Stimulated activated naive CD8-positive, alpha-beta T cell treated with anti-CD3 and anti-CD28 coated beads, Interleukin-15, amount 100 ng/mL, for 72 hours (primary cell): Measurements from ENCODE around the gene DUOX2.

Experiments
- ATAC-seq: fragments of 150-1000 bp; cut with Tn5 transposase; 2 replicates; pipeline ENCODE4 v1.10.0; 2021; ENCODE audit warnings: mild to moderate bottlenecking, moderate library complexity
- DNase-seq, 2 donors: peaks; one replicate each; pipeline ENCODE4 v3.0.0; 2021 to 2022
- H3K27ac Mint-ChIP-seq, 2 donors: one replicate each; pipeline ENCODE4 v1.8.0; 2022; ENCODE audit warnings: mild to moderate bottlenecking in 2 of 2, mixed read lengths in 2 of 2, moderate library complexity in 2 of 2
- H3K27me3 Mint-ChIP-seq: one replicate; pipeline ENCODE4 v1.8.0; 2022; ENCODE audit warnings: mixed read lengths
- H3K4me1 Mint-ChIP-seq: one replicate; pipeline ENCODE4 v1.8.0; 2022; ENCODE audit warnings: mild to moderate bottlenecking, mixed read lengths
- H3K4me3 Mint-ChIP-seq, 2 donors: one replicate each; pipeline ENCODE4 v1.8.0; 2022; ENCODE audit warnings: mild to moderate bottlenecking in 2 of 2, mixed read lengths in 2 of 2, moderate library complexity in 1 of 2
- H3K9me3 Mint-ChIP-seq, 2 donors: one replicate each; pipeline ENCODE4 v1.8.0; 2022; ENCODE audit warnings: mixed read lengths in 2 of 2

Gene DUOX2

DNA sequence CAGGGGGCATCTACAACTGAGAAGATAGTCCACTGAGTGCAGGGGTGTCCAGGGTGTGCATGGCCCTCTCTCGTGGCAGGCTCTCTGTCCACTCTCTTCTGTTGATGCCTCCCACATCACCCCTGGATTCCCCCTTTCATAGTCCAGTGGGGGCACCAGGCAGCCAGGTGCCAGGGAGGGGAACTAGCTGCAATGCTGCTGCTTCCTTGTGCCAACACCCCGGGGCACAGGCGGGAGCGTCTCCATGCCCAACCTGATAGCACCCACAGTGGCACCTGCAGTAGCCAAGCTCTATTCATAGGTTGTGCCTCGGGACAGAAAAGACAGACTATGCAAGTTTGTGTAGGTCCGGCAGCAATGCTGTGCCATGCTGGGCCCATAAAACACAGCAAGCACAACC is 11.7 kb downstream of the DUOX2 start:
- no peak for DNase-seq
- ATAC-seq, result no peak
- peaks cover 16% of the 10 kb centered on the region for H3K27me3 Mint-ChIP-seq
- no peak overlapping the region for H3K4me3 Mint-ChIP-seq
- H3K4me1 Mint-ChIP-seq, result no peaks in the 10 kb centered on the region
- no peak overlapping the region for H3K27ac Mint-ChIP-seq
- H3K9me3 Mint-ChIP-seq, result no peaks in the 10 kb centered on the region

DNA sequence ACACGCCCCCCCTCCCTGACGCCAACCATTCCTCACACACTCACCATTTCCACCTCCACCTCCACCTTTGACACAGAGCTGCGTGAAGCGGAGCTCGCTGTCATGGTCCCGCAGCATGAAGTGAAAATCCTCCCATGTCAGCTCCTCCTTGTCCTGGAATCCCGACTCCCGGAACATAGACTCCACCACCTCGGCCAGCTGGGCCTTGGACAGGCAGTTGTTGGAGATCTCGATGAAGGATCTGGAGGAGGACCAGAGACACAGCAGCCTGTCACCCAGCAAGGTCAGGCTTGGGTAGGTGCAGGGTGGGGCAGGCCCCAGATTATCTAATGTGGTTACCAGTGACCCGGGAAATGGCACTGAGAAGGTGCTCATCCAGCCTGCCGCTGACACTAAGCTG is 12.2 kb downstream of the DUOX2 start:
- peaks cover 11% of the 10 kb centered on the region for H3K27me3 Mint-ChIP-seq
- DNase-seq, result no peak
- no peak overlapping the region for H3K27ac Mint-ChIP-seq

DNA sequence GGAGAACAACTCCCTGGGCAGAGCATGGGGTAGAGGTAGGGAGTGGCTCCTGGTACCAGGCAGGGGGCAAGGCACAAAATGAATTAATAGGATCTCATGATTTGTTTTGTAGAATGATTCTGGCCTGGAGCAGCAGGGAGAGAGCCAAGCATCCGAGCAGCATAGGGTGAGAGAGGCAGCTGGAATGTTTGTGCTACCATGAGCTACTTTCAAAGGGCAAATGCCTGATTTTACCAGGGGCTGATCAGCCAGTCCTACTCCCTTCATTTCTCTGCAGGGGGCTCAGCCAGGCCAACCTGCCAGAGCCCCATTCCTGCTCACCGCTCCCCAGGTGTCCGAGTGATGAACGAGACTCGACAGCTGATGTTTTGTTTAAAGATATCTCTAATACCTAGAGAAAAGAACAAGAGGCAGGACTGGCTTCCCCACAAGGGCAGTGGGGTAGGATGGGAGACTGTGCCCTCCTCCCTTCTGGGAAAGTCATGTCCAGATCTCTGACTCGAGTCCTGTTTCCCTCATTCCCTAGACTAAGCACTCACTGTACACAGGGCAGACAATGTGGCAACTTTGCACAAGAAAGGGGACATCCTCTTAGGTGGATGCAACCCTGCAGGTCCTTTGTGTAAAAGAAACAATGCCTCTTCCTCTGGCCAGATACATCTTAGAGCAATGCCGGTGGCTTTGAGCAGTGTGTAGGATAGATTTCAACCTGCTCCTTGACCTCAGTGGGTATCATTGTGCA is 12.9 kb downstream of the DUOX2 start:
- ATAC-seq (no peak), DNase-seq (no peak)
- peaks cover 9% of the 10 kb centered on the region for H3K27me3 Mint-ChIP-seq

More for the DNA sequence above, 12.2 kb downstream of the DUOX2 start:
- ATAC-seq, result no peak
- Mint-ChIP-seq H3K9me3 (no peaks in the 10 kb centered on the region), H3K4me3 (no peak overlapping the region), H3K4me1 (no peaks in the 10 kb centered on the region)

DNA sequence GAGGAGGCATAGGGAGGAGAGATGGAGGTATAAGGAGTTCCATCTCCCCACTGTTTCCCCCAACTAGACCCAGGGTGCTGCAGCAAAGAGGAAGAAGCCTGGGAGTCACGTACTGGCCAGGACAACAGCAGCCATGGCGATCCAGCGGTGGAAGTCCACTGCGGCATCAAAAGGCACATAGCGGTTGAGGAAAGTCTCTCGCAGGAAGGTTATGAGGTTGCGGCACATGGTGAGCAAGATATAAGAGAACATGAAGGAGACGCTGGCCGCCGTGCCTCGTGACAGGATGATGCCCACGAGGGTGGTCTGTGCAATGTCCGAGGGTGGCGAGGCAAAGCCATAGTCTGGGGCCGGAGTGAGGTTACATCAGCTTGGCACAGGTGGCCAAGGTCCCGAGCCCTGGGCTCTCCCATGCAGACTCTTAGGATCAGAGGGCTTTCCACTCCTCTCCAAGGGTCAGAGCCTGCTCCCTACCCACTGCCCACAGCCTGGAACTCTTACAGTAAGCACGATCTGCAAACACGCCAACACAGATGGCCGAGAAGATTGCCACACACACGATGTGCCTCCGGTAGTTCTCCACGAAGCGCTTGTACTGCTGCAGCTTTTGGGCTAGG is 14.3 kb downstream of the DUOX2 start:
- H3K9me3 Mint-ChIP-seq, result no peaks in the 10 kb centered on the region
- no peak overlapping the region for H3K27ac Mint-ChIP-seq
- ATAC-seq (no peak), DNase-seq (no peak)
- no peaks in the 10 kb centered on the region for H3K4me1 Mint-ChIP-seq
- no peaks in the 10 kb centered on the region for H3K27me3 Mint-ChIP-seq
- no peak overlapping the region for H3K4me3 Mint-ChIP-seq

More for the DNA sequence above, 12.9 kb downstream of the DUOX2 start:
- no peak overlapping the region for H3K4me3 Mint-ChIP-seq
- H3K4me1 Mint-ChIP-seq, result no peaks in the 10 kb centered on the region
- H3K27ac Mint-ChIP-seq, result no peak overlapping the region
- no peaks in the 10 kb centered on the region for H3K9me3 Mint-ChIP-seq

DNA sequence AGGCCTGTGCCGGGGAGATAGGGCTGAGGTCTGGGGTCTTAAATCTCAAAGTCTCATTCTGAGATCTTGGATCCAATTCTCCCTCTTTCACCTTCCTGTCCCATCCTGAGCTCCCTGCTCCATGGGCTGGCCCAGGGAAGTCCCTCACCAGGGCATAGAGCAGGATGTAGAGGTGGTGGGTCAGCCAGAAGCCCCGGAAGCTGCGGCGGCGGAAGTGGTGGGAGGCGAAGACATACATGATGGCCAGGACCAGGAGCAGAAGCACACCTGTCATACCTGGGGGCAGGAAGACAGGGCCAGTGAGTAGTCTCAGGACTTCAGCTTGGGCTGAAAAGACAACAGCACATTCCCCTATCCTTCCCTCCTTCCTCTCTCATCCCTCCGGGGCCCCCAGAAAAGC is 16.5 kb downstream of the DUOX2 start:
- H3K27ac Mint-ChIP-seq, result no peak overlapping the region
- H3K4me3 Mint-ChIP-seq, result no peak overlapping the region
- H3K9me3 Mint-ChIP-seq, result no peaks in the 10 kb centered on the region
- H3K4me1 Mint-ChIP-seq, result no peaks in the 10 kb centered on the region
- DNase-seq (no peak), ATAC-seq (no peak)
- no peaks in the 10 kb centered on the region for H3K27me3 Mint-ChIP-seq

DNA sequence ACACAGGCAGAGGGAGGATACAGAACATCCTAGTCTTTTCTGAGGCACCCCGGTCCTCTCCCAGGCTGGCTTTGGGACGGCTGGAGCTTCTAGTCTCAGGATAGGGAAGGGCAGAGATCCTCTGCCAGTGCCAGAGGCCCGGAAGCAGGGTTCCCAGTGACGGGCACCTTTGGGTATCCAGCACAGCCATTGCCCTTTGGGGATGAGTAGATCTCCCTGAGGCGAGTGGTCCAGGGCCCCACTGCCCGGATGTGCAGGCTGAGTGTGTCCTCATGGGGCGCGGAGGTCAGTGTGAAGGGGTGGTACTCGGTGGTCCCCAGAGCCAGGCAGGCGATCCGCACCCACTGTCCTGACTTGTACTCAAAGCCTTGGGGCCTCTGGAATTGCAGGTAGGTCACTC is 18.3 kb downstream of the DUOX2 start:
- Mint-ChIP-seq H3K4me3 (no peak overlapping the region), H3K27ac (peak overlapping the region in 1 of 2 donors; percentile 5), H3K9me3 (no peaks in the 10 kb centered on the region), H3K27me3 (peaks cover 13% of the 10 kb centered on the region), H3K4me1 (no peaks in the 10 kb centered on the region)
- DNase-seq (no peak), ATAC-seq (no peak)

DNA sequence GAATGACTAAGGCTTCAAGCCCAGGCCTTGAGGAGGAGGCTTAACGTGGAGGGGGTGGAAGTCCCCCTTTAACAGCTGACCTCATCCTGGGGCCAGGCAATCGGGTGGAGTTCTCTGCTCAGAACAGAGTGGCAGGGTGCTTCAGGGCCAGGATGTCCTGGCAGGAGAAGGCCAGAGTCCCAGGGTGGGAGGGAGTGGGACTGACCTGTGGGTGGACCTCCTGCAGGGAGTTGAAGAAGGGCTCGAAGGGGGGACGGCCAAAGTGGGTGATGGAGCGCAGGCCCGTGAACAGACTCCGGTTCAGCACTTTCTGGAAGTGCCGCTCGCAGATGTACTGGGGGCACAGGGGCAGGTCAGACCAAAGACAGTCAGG is 19.6 kb downstream of the DUOX2 start:
- DNase-seq (no peak), ATAC-seq (no peak)
- Mint-ChIP-seq H3K4me3 (no peak overlapping the region), H3K27ac (no peak overlapping the region), H3K4me1 (no peaks in the 10 kb centered on the region), H3K9me3 (no peaks in the 10 kb centered on the region), H3K27me3 (peaks cover 13% of the 10 kb centered on the region)

DNA sequence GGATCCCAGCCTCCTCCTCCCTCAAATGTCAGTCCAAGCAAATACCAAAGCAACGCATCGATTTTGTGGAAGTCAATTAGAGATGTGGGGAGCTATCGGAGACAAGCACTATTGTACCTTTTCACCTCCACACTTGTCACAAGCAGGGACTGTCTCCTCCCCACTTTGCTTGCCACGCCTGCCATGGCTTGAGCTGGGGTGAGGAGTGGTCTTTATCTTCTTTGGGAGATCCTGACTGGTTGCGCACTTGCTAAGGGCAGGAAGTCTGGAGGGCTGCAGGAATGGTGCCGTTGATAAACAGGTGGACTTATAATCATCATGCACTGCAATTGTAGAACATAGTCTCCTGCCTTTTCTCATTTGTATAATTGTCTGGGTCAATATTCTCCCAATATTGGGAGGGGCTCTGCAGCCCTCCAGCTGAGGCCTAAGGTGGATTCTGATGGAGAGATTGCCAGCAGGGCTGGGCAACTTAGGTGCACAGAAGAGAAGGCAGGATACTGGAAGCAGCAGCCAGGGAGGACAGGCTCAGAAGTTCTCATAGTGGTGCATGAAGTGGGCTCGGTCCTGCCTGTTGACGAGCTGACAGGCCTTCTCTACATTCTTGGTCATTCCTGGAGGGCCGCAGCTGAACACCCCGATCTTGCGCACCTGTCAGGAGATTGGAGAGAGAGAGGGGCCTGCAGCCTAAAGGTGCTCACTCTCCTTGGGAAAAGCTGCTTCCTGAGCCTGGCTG is 20.2 kb downstream of the DUOX2 start:
- Mint-ChIP-seq H3K4me1 (no peaks in the 10 kb centered on the region), H3K27me3 (peaks cover 13% of the 10 kb centered on the region), H3K27ac (no peak overlapping the region), H3K9me3 (no peaks in the 10 kb centered on the region), H3K4me3 (no peak overlapping the region)
- no peak for DNase-seq
- ATAC-seq, result no peak

DNA sequence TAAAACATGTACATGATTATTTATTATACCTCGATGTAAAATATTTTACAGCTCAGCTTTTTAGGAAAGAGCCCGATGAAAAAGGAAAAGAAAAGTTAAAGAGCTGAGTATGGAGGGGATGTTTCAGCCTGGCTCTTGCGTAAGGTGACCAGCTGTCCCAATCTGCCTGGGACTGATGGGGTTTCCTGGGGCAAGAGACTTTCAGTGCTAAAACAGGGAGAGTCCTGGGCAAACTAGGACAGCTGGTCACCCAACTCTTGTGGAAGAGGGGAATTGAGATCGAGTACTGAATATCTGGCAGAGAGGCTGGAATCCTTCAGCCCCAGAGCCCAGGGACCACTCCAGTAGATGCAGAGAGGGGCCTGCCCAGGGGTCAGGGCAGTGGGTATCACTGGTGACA is 21.0 kb downstream of the DUOX2 start:
- H3K27me3 Mint-ChIP-seq, result peaks cover 13% of the 10 kb centered on the region
- H3K27ac Mint-ChIP-seq, result no peak overlapping the region
- H3K9me3 Mint-ChIP-seq, result no peaks in the 10 kb centered on the region
- DNase-seq, result no peak
- H3K4me1 Mint-ChIP-seq, result no peaks in the 10 kb centered on the region
- H3K4me3 Mint-ChIP-seq, result no peak overlapping the region
- ATAC-seq, result no peak

DNA sequence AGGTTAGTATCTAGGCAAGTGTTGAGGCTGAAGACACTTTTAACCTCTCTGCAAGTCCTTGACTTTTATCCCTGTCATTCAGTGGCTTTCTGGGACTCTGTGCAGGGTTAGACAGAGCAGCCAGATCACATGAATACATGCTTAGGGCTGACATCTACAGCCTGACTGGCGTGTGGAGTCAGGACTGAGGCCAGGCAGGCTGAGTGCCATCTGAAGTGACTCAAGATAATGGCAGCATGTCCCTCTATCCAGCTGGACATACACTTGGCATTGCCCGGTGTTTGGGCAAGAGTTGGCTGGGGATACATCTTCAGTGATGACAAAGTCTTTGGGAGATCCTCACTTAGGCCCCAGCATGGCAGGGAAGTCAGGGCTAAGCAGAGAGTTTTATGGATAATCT is 22.4 kb downstream of the DUOX2 start:
- Mint-ChIP-seq H3K9me3 (no peaks in the 10 kb centered on the region), H3K4me3 (no peak overlapping the region), H3K27me3 (peaks cover 20% of the 10 kb centered on the region), H3K4me1 (no peaks in the 10 kb centered on the region), H3K27ac (no peak overlapping the region)
- DNase-seq (no peak), ATAC-seq (no peak)

DNA sequence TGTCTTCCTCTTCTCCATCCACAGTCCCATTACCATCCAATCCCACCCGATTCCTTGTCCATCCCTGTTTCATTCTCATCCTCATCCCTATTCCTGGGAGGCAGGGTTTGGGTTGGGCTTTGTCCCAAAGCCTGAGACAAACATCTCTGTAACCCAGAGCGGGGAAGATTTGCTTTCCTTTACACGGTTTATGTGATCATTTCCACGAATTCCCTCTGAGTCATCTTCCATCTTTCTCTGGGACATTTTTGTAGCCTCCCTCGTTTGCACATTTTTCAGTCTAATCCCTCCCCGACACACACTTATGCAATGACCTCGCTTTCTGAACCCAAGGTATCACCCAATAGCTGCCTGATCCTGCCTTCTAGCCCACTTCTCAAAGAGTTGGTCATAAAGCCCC is 22.8 kb downstream of the DUOX2 start:
- peaks cover 20% of the 10 kb centered on the region for H3K27me3 Mint-ChIP-seq
- no peak overlapping the region for H3K4me3 Mint-ChIP-seq
- DNase-seq (no peak), ATAC-seq (no peak)
- H3K9me3 Mint-ChIP-seq, result no peaks in the 10 kb centered on the region
- H3K27ac Mint-ChIP-seq, result peak overlapping the region in 1 of 2 donors; percentile 64
- H3K4me1 Mint-ChIP-seq, result no peaks in the 10 kb centered on the region

DNA sequence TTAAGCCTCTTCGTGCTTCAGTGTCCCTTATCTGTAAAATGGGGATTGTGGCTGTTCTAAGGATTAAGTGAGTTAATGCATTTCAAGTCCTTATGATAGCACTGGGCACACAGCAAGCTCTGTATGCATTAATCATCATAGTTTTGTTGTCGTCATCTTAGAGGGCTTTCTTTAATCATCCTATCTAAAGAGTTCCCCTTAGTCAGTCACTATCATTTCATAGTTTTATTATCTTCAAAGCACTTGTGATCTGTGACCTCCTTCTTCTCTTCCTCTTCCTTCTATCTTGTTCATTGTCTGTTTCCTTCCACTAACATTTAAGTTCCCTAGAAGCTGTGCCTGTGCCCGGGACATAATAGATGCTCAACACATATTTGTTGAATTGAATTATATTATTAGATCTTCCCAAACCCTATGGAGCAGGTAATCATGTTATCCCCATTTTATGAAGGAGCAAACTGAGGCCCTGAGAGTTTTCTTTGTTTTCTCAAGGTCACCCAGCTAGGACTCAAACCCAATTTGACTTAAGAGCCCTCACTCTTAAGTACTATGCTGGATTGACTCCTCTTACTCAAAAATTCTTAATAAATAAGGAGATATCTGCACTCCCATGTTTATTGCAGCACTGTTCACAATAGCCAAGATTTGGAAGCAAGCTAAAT is 24.1 kb downstream of the DUOX2 start:
- ATAC-seq (no peak), DNase-seq (no peak)
- Mint-ChIP-seq H3K4me3 (no peak overlapping the region), H3K27me3 (peaks cover 20% of the 10 kb centered on the region), H3K9me3 (no peaks in the 10 kb centered on the region), H3K27ac (no peak overlapping the region), H3K4me1 (no peaks in the 10 kb centered on the region)

DNA sequence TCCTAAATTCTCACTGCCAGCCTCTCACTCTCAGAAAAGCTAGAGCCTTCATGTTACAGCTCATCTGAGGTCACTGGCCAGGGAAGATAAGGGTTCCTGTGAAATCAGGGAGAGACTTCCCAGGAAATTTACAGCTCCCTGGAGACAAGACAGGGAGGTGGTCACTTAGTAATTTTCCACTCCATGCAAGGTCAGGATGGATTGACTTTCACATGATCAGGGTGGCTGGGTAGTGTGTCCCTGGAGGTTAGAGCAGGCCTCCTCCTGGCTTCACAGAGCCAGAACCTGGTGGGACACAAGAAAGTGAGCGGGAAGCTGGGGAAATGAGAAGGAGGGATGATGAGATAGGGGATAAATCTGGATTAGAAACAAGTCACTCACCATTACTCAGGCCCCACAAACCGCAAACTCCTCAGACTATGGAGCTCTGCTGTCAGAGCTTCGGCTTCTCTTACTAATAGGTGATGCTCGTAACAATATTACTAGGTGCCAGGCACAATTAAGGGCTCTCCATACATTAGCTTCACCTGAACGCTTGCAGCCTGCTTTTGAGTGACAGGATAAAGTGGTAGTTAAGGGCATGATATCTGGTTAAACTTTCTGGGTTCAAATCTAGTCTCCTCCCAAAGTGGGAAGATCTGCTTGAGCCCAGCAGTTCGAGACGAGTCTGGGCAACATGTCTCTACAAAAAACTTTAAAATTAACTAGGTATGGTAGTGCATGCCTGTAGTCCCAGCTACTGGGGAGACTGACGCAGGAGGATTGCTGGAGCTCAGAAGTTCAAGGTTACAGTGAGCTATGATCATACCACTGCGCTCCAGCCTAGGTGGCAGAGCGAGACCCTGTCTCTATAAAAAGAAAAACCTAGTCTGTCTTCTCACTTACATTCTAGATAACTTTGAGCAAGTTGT is 24.9 kb downstream of the DUOX2 start:
- peaks cover 26% of the 10 kb centered on the region for H3K27me3 Mint-ChIP-seq
- H3K27ac Mint-ChIP-seq, result peak overlapping the region in 1 of 2 donors; percentile 23
- H3K4me1 Mint-ChIP-seq, result no peaks in the 10 kb centered on the region
- DNase-seq (no peak), ATAC-seq (no peak)
- H3K4me3 Mint-ChIP-seq, result no peak overlapping the region
- no peaks in the 10 kb centered on the region for H3K9me3 Mint-ChIP-seq

DNA sequence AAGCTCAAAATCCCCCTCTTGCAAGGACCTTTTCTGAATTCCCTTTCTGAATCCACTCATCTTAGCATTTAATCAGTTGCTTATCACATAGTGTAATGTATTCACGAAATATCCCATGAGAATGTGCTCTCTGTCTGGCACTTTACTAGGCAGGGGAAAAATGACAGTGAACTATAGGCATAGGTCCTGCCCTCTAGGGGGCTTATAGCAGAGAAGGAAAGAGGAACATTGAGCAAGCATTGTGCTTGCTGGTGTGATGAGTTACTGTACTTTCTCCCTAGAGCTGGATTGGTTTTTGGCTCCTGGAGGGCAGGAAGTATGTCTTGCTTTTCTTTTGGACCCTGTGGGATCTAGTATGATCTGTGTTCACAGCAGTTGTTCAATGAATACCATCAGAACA is 26.5 kb downstream of the DUOX2 start:
- DNase-seq (no peak), ATAC-seq (no peak)

DNA sequence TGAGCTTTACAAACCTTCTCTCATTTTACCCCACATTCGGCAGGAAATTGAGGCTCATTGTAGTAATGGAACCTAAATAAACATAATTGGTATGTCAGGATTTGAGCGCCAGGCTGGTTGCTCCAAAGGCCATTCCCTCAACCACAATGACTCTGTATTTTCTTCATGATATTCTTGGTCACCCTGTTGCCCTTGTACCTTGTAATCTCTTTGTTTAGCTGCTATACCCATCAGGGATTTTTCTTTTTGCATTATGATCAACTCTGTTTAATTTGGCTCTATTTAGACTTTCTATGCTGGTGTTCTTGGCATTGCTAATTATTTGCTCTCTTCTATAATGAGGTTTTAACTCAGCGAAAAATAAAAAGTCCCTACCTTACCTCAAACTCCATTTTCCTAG is 29.8 kb downstream of the DUOX2 start:
- no peak for ATAC-seq
- H3K27me3 Mint-ChIP-seq, result peaks cover 25% of the 10 kb centered on the region
- no peak for DNase-seq
- H3K9me3 Mint-ChIP-seq, result no peaks in the 10 kb centered on the region
- H3K27ac Mint-ChIP-seq, result no peak overlapping the region
- H3K4me1 Mint-ChIP-seq, result no peaks in the 10 kb centered on the region
- no peak overlapping the region for H3K4me3 Mint-ChIP-seq

More for the DNA sequence above, 26.5 kb downstream of the DUOX2 start:
- H3K4me1 Mint-ChIP-seq, result no peaks in the 10 kb centered on the region
- no peak overlapping the region for H3K4me3 Mint-ChIP-seq
- H3K27ac Mint-ChIP-seq, result no peak overlapping the region
- H3K27me3 Mint-ChIP-seq, result peaks cover 39% of the 10 kb centered on the region
- no peaks in the 10 kb centered on the region for H3K9me3 Mint-ChIP-seq
